Measurements from ENCODE around the gene MARCHF6.
"Not testable (repeated sequence)": the region's sequence is repeated elsewhere in the genome, so short reads cannot be mapped to it uniquely, and the experiment has no call there.

Gene MARCHF6

GRCh38 chr5:10324518-10325370 is 28.8 kb upstream of the MARCHF6 start:
- no peak for DNase-seq (ENCODE audit: low read depth)

GRCh38 chr5:10328323-10328722 is 25.2 kb upstream of the MARCHF6 start:
- no peak for DNase-seq (ENCODE audit: low read depth)

GRCh38 chr5:10329446-10329819 is 24.1 kb upstream of the MARCHF6 start:
- DNase-seq (ENCODE audit: low read depth) = no peak

GRCh38 chr5:10329820-10330481 is 23.5 kb upstream of the MARCHF6 start:
- DNase-seq (ENCODE audit: low read depth) = no peak

GRCh38 chr5:10330511-10331230 is 22.8 kb upstream of the MARCHF6 start:
- DNase-seq (ENCODE audit: low read depth) = no peak

- DNase-seq (ENCODE audit: low read depth) = no peak
Observed at GRCh38 chr5:10331341-10331796, 22.1 kb upstream of the MARCHF6 start.

GRCh38 chr5:10332301-10332700 is 21.2 kb upstream of the MARCHF6 start:
- DNase-seq (ENCODE audit: low read depth) = no peak

- no peak for DNase-seq (ENCODE audit: low read depth)
Observed at GRCh38 chr5:10333154-10334006, 20.1 kb upstream of the MARCHF6 start.

GRCh38 chr5:10334831-10335230 is 18.7 kb upstream of the MARCHF6 start:
- DNase-seq (ENCODE audit: low read depth) = no peak

GRCh38 chr5:10335711-10336470 is 17.6 kb upstream of the MARCHF6 start:
- DNase-seq (ENCODE audit: low read depth) = no peak

GRCh38 chr5:10337107-10337506 is 16.4 kb upstream of the MARCHF6 start:
- DNase-seq (ENCODE audit: low read depth) = no peak

GRCh38 chr5:10337986-10338385 is 15.5 kb upstream of the MARCHF6 start:
- no peak for DNase-seq (ENCODE audit: low read depth)

GRCh38 chr5:10338686-10339057 is 14.8 kb upstream of the MARCHF6 start:
- DNase-seq (ENCODE audit: low read depth) = no peak

GRCh38 chr5:10339058-10339811 is 14.3 kb upstream of the MARCHF6 start:
- no peak for DNase-seq (ENCODE audit: low read depth)

- no peak for DNase-seq (ENCODE audit: low read depth)
Observed at GRCh38 chr5:10339958-10340357, 13.5 kb upstream of the MARCHF6 start.

GRCh38 chr5:10343486-10343885 is 10.0 kb upstream of the MARCHF6 start:
- DNase-seq (ENCODE audit: low read depth) = no peak

- DNase-seq (ENCODE audit: low read depth) = not testable (repeated sequence)
Observed at GRCh38 chr5:10344461-10345106, 8.9 kb upstream of the MARCHF6 start.

GRCh38 chr5:10348258-10348657 is 5.2 kb upstream of the MARCHF6 start:
- DNase-seq (ENCODE audit: low read depth) = no peak

GRCh38 chr5:10351199-10351905 is 2.1 kb upstream of the MARCHF6 start:
- no peak for DNase-seq (ENCODE audit: low read depth)
